GM04504 (cell line): ENCODE results near the gene PTPRE.

ENCODE experiments used
- DNase-seq: peaks from one replicate; pipeline ENCODE4 v3.0.0-alpha.2; 2012; ENCODE audit warnings: low read depth

Gene PTPRE

GRCh38 chr10:128046156-128046952, 139.5 kb downstream of the PTPRE start:
- no peak for DNase-seq

- DNase-seq: no peak
Observed at GRCh38 chr10:128046953-128047290, 140.0 kb downstream of the PTPRE start.

- no peak for DNase-seq
Observed at GRCh38 chr10:128047351-128047750, 140.4 kb downstream of the PTPRE start.

GRCh38 chr10:128047991-128048818, 141.3 kb downstream of the PTPRE start:
- DNase-seq: no peak

- DNase-seq: no peak
Observed at GRCh38 chr10:128048819-128049210, 141.9 kb downstream of the PTPRE start.

- DNase-seq: no peak
Observed at GRCh38 chr10:128049226-128050120, 142.6 kb downstream of the PTPRE start.

GRCh38 chr10:128050121-128050516, 143.2 kb downstream of the PTPRE start:
- DNase-seq: no peak

GRCh38 chr10:128050936-128051335, 144.0 kb downstream of the PTPRE start:
- no peak for DNase-seq

- no peak for DNase-seq
Observed at GRCh38 chr10:128051548-128051947, 144.6 kb downstream of the PTPRE start.

- no peak for DNase-seq
Observed at GRCh38 chr10:128052696-128053095, 145.8 kb downstream of the PTPRE start.

GRCh38 chr10:128053356-128053755, 146.5 kb downstream of the PTPRE start:
- no peak for DNase-seq

- DNase-seq: no peak
Observed at GRCh38 chr10:128054163-128054970, 147.5 kb downstream of the PTPRE start.

- no peak for DNase-seq
Observed at GRCh38 chr10:128055061-128055868, 148.4 kb downstream of the PTPRE start.

GRCh38 chr10:128056303-128057050, 149.6 kb downstream of the PTPRE start:
- no peak for DNase-seq

GRCh38 chr10:128058106-128058749, 151.3 kb downstream of the PTPRE start:
- DNase-seq: no peak

- no peak for DNase-seq
Observed at GRCh38 chr10:128058750-128059134, 151.8 kb downstream of the PTPRE start.

GRCh38 chr10:128059266-128059981, 152.5 kb downstream of the PTPRE start:
- no peak for DNase-seq

GRCh38 chr10:128059982-128060293, 153.0 kb downstream of the PTPRE start:
- DNase-seq: no peak
